GM12865 (cell line): ENCODE measurements around the gene CLDN8.

ENCODE experiments used
- DNase-seq: peaks from one replicate; pipeline ENCODE4 v3.0.0; 2010; ENCODE audit warnings: low read depth
- H3K4me3 ChIP-seq: 2 replicates; pipeline ENCODE4 v1.5.1; 2011; ENCODE audit warnings: mild to moderate bottlenecking, low read depth, low read length, control low read depth
- CTCF ChIP-seq: IDR thresholded peaks from 2 replicates; pipeline ENCODE4 v1.5.1; 2011; ENCODE audit warnings: low read length, control low read depth, low read depth, inconsistent platforms; ENCODE audit not compliant: insufficient read depth; ENCODE audit errors: missing control alignments

Gene CLDN8

GRCh38 chr21:30216041-30216723 is at the start of gene CLDN8:
CLDN8 (minus strand) TSS chr21:30216097; CDS start chr21:30215925, 172 bp downstream.
- no peak for TF ChIP-seq CTCF
- no peak within 1 kb of the TSS for H3K4me3 ChIP-seq
- no peak for DNase-seq

GRCh38 chr21:30257773-30258172 is 41.9 kb upstream of the CLDN8 start:
- TF ChIP-seq CTCF = peak; percentile 11

GRCh38 chr21:30256100-30256499 is 40.2 kb upstream of the CLDN8 start:
- DNase-seq = no peak
- TF ChIP-seq CTCF = no peak
- H3K4me3 ChIP-seq = no peak overlapping the region

More at GRCh38 chr21:30257773-30258172, 41.9 kb upstream of the CLDN8 start:
- peak; percentile 16 for DNase-seq
- no peak overlapping the region for H3K4me3 ChIP-seq

DNA sequence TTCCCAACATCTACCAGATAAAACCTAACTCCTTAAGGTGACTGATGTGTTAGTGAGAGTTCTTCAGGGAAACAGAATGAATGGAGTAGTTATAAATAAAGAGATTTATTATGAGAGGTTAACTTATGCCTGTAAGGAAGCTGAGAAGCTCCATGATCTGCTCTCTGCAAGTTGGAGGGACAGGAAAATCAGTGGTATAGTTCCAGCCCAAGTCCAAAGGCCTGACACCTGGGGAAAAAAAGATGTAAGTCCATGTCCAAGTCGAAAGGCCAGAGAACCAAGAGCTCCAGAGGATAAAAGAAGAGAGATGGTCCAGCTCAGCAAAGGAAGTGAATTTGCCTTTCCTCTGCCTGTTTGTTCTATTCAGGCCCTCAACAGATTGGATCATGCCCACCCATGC is 39.8 kb upstream of the CLDN8 start:
- TF ChIP-seq CTCF = no peak
- no peak overlapping the region for H3K4me3 ChIP-seq
- DNase-seq = no peak

DNA sequence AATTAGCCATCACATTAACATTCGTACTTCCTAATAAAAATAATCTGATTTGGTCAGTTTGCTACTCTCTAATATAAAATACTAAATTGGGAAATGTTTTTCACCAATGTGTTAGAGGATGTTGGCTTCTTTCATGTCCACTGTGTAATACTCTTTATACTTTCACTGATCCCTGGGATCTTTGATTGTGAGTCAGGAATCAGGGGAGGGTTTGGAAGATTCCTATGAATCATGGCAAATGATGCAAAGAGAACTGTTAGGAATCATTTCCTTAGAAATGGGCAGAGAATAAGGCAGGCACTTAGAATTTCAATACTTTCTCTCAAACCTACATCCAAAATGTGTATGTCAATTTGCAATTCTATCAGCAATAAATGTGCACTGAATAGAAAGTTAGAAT is 35.9 kb upstream of the CLDN8 start:
- no peak overlapping the region for H3K4me3 ChIP-seq
- DNase-seq = no peak
- no peak for TF ChIP-seq CTCF

GRCh38 chr21:30249936-30250335 is 34.0 kb upstream of the CLDN8 start:
- H3K4me3 ChIP-seq = no peak overlapping the region
- no peak for TF ChIP-seq CTCF
- DNase-seq = no peak

GRCh38 chr21:30248844-30249243 is 32.9 kb upstream of the CLDN8 start:
- no peak for TF ChIP-seq CTCF
- H3K4me3 ChIP-seq = no peak overlapping the region
- DNase-seq = no peak
